ENCODE results near the gene CLVS2.

DNA sequence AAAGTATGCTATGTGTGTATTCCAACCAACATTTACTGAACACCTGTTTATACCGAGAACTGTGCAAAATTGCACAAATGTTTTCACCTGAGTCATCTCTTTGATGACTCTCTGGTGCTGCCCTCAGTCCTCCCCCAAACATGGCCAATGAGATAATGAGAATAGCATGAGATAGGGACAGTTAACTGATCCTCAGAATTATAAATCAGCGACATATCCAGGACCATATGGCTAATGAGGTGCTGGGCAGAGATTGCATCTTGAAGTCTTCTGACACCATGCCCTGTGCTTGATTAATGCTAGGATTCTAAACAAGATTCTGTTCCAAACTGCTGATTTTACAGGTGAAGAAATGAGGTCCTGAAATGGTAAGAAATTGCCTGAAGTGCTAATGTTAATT is 13.0 kb downstream of the CLVS2 start:
- TF ChIP-seq POLR2A (IDR thresholded peaks at IDR 0.05): no peak
- TF ChIP-seq, protein P1, sequence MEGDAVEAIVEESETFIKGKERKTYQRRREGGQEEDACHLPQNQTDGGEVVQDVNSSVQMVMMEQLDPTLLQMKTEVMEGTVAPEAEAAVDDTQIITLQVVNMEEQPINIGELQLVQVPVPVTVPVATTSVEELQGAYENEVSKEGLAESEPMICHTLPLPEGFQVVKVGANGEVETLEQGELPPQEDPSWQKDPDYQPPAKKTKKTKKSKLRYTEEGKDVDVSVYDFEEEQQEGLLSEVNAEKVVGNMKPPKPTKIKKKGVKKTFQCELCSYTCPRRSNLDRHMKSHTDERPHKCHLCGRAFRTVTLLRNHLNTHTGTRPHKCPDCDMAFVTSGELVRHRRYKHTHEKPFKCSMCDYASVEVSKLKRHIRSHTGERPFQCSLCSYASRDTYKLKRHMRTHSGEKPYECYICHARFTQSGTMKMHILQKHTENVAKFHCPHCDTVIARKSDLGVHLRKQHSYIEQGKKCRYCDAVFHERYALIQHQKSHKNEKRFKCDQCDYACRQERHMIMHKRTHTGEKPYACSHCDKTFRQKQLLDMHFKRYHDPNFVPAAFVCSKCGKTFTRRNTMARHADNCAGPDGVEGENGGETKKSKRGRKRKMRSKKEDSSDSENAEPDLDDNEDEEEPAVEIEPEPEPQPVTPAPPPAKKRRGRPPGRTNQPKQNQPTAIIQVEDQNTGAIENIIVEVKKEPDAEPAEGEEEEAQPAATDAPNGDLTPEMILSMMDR (IDR thresholded peaks at IDR 0.05): no peak

Data from heart left ventricle (tissue), 13 donors.